ENCODE data around the gene MROH9. TPM values are rescaled to one million over a fixed set of nuclear protein-coding genes. Genes with fewer than 3 reads are reported as not detected.

Gene MROH9
- total and polyA plus RNA-seq, 2 experiments from 2014 or later: 0.06 TPM; not detected in 1

DNA sequence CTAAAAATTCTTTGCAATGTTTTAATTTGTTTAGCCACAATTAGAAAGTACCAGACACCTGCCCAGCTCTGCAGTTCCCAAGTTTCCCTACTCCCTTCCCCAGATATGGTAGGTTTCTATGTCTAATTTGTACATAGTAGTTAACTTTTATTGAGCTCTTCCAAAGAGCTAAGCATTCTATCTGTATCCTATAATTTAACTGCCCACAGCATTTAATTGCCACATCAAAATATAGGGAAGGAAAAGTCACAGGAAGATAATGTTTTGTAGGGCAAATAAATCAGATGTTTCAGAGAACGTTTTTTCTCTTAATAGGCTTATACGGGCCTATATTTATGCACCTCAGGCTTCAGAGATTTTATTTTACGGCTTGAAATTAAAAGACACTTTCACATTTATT is 139.7 kb downstream of the MROH9 start (continued):
- TF ChIP-seq, protein P1, sequence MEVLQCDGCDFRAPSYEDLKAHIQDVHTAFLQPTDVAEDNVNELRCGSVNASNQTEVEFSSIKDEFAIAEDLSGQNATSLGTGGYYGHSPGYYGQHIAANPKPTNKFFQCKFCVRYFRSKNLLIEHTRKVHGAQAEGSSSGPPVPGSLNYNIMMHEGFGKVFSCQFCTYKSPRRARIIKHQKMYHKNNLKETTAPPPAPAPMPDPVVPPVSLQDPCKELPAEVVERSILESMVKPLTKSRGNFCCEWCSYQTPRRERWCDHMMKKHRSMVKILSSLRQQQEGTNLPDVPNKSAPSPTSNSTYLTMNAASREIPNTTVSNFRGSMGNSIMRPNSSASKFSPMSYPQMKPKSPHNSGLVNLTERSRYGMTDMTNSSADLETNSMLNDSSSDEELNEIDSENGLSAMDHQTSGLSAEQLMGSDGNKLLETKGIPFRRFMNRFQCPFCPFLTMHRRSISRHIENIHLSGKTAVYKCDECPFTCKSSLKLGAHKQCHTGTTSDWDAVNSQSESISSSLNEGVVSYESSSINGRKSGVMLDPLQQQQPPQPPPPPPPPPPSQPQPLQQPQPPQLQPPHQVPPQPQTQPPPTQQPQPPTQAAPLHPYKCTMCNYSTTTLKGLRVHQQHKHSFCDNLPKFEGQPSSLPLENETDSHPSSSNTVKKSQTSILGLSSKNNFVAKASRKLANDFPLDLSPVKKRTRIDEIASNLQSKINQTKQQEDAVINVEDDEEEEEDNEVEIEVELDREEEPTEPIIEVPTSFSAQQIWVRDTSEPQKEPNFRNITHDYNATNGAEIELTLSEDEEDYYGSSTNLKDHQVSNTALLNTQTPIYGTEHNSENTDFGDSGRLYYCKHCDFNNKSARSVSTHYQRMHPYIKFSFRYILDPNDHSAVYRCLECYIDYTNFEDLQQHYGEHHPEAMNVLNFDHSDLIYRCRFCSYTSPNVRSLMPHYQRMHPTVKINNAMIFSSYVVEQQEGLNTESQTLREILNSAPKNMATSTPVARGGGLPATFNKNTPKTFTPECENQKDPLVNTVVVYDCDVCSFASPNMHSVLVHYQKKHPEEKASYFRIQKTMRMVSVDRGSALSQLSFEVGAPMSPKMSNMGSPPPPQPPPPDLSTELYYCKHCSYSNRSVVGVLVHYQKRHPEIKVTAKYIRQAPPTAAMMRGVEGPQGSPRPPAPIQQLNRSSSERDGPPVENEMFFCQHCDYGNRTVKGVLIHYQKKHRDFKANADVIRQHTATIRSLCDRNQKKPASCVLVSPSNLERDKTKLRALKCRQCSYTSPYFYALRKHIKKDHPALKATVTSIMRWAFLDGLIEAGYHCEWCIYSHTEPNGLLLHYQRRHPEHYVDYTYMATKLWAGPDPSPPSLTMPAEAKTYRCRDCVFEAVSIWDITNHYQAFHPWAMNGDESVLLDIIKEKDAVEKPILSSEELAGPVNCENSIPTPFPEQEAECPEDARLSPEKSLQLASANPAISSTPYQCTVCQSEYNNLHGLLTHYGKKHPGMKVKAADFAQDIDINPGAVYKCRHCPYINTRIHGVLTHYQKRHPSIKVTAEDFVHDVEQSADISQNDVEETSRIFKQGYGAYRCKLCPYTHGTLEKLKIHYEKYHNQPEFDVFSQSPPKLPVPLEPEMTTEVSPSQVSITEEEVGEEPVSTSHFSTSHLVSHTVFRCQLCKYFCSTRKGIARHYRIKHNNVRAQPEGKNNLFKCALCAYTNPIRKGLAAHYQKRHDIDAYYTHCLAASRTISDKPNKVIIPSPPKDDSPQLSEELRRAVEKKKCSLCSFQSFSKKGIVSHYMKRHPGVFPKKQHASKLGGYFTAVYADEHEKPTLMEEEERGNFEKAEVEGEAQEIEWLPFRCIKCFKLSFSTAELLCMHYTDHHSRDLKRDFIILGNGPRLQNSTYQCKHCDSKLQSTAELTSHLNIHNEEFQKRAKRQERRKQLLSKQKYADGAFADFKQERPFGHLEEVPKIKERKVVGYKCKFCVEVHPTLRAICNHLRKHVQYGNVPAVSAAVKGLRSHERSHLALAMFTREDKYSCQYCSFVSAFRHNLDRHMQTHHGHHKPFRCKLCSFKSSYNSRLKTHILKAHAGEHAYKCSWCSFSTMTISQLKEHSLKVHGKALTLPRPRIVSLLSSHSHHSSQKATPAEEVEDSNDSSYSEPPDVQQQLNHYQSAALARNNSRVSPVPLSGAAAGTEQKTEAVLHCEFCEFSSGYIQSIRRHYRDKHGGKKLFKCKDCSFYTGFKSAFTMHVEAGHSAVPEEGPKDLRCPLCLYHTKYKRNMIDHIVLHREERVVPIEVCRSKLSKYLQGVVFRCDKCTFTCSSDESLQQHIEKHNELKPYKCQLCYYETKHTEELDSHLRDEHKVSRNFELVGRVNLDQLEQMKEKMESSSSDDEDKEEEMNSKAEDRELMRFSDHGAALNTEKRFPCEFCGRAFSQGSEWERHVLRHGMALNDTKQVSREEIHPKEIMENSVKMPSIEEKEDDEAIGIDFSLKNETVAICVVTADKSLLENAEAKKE (CRISPR knock-in tag; IDR thresholded peaks at IDR 0.05): no peak

- peak; percentile 51 to 57 for TF ChIP-seq CTCF (conservative IDR thresholded peaks at IDR 0.05; ENCODE audit: low read depth in 2 of 2)
- no peak for TF ChIP-seq NANOG (IDR thresholded peaks at IDR 0.05; ENCODE audit: borderline replicate concordance)
- H3K36me3 ChIP-seq (ENCODE audit: insufficient read depth): no peaks in the 10 kb centered on the region
- Mint-ChIP-seq H3K27ac (peak overlapping the region; percentile 17), H3K4me1 (peaks cover 4% of the 10 kb centered on the region; the same call in 2 of the 3 replicates), H3K36me3 (ENCODE audit: low read depth) (no peaks in the 10 kb centered on the region), H3K27me3 (ENCODE audit: insufficient read depth, low read depth, poor library complexity) (peaks cover 1% of the 10 kb centered on the region), H3K4me3 (no peak overlapping the region), H3K9me3 (no peaks in the 10 kb centered on the region)
- no peaks in the 10 kb centered on the region for H3K4me1 ChIP-seq (ENCODE audit: insufficient read depth)
- no peaks in the 10 kb centered on the region for H4K20me1 ChIP-seq (replicated peaks; ENCODE audit: insufficient read depth)
- no peak overlapping the region for H3K27ac ChIP-seq (ENCODE audit: low read depth)
- H3K27me3 ChIP-seq (ENCODE audit: insufficient read depth): no peaks in the 10 kb centered on the region
- H3K4me2 ChIP-seq: no peak overlapping the region
- H2AFZ ChIP-seq: peak overlapping the region; percentile 1
- H3K9me2 ChIP-seq (ENCODE audit: insufficient read depth): no peaks in the 10 kb centered on the region; the same call in 1 of the 2 replicates
- H3K4me3 ChIP-seq: no peak overlapping the region
- ATAC-seq (no peak; the same call in 2 of the 3 replicates), DNase-seq (ENCODE audit: low spot score) (peak; percentile 42)
- no peaks in the 10 kb centered on the region for H3K79me2 ChIP-seq (replicated peaks; ENCODE audit: insufficient read depth)
- no peaks in the 10 kb centered on the region for H3F3A ChIP-seq (replicated peaks; ENCODE audit: low read depth)
Observed at GRCh38 chr1:171081314-171081753, 146.0 kb downstream of the MROH9 start.

Measured in GM23338 (cell line).